SK-N-SH treated with all-trans-retinoic acid at 6 μM for 48 hours (cell line): ENCODE measurements around the gene DNAJB4.

ENCODE experiments used
- ARNTL ChIP-seq: fragments of 450-650 bp; formaldehyde crosslinking; IDR thresholded peaks from 2 replicates; pipeline ENCODE4 v1.5.0; 2020; ENCODE audit warnings: low read depth, mild to moderate bottlenecking, moderate library complexity, borderline replicate concordance
- BACH2 ChIP-seq: fragments of 250-450 bp; sonication (Bioruptor Pico); IDR thresholded peaks from 2 replicates; pipeline ENCODE4 v1.9.0; 2021; ENCODE audit warnings: mild to moderate bottlenecking, borderline replicate concordance
- GLIS3 ChIP-seq: fragments of 250-450 bp; sonication (Bioruptor Pico); IDR thresholded peaks from 2 replicates; pipeline ENCODE4 v1.5.0; 2020; ENCODE audit warnings: mild to moderate bottlenecking, moderate library complexity
- ISL1 ChIP-seq: fragments of 250-450 bp; sonication (Bioruptor Pico); IDR thresholded peaks from 2 replicates; pipeline ENCODE4 v2.1.2; 2022; ENCODE audit warnings: mild to moderate bottlenecking, moderate library complexity
- POU6F1 ChIP-seq: fragments of 250-450 bp; sonication (Bioruptor Pico); IDR thresholded peaks from 2 replicates; pipeline ENCODE4 v1.8.0; 2021; ENCODE audit warnings: low read depth, mild to moderate bottlenecking, moderate library complexity, borderline replicate concordance
- PPARA ChIP-seq: fragments of 250-450 bp; sonication (Bioruptor Pico); IDR thresholded peaks from 2 replicates; pipeline ENCODE4 v1.5.0; 2020; ENCODE audit warnings: mild to moderate bottlenecking, borderline replicate concordance
- RARB ChIP-seq: fragments of 250-450 bp; sonication (Bioruptor Pico); IDR thresholded peaks from 2 replicates; pipeline ENCODE4 v1.8.0; 2021; ENCODE audit warnings: mild to moderate bottlenecking, moderate library complexity
- SNAI2 ChIP-seq: fragments of 250-450 bp; sonication (Bioruptor Pico); IDR thresholded peaks from 2 replicates; pipeline ENCODE4 v1.5.0; 2020; ENCODE audit warnings: mild to moderate bottlenecking, moderate library complexity
- ZFP3 ChIP-seq: fragments of 250-450 bp; sonication (Bioruptor Pico); IDR thresholded peaks from 2 replicates; pipeline ENCODE4 v1.5.0; 2020; ENCODE audit warnings: mild to moderate bottlenecking, moderate library complexity
- ZFP30 ChIP-seq: fragments of 450-650 bp; formaldehyde crosslinking; IDR thresholded peaks from 2 replicates; pipeline ENCODE4 v1.5.0; 2022; ENCODE audit warnings: mild to moderate bottlenecking, moderate library complexity
- ZNF565 ChIP-seq: fragments of 450-650 bp; formaldehyde crosslinking; conservative IDR thresholded peaks from 2 replicates; pipeline ENCODE4 v1.5.0; 2020; ENCODE audit warnings: low read depth, mild to moderate bottlenecking, moderate library complexity
- TF ChIP-seq, protein P1 (sequence below): fragments of 250-450 bp; sonication (Bioruptor Pico); IDR thresholded peaks from 2 replicates; pipeline ENCODE4 v1.5.0; 2020; ENCODE audit warnings: mild to moderate bottlenecking, moderate library complexity
- TF ChIP-seq, protein P2 (sequence below): fragments of 250-450 bp; sonication (Bioruptor Pico); IDR thresholded peaks from 2 replicates; pipeline ENCODE4 v1.8.0; 2020; ENCODE audit warnings: mild to moderate bottlenecking, moderate library complexity, borderline replicate concordance

DNA sequence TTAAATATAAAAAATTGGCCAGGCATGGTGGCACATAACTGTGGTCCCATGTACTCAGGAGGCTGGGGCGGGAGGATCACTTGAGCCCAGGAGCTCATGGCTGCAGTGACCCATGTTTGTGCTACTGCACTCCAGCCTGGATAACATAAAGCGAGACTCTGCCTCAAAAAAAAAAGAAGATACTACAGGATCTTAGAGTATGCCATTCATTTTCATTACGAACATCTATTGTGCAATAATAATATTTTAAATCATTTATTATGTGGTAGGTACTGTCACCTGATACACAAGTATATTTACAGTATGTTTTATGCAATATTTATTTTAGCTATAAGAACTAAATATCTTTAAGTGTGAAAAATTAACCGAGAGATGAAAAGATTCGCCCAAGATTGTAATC is 31.7 kb downstream of the DNAJB4 start:
- TF ChIP-seq PPARA (CRISPR knock-in tag) = no peak
- TF ChIP-seq, protein P1, sequence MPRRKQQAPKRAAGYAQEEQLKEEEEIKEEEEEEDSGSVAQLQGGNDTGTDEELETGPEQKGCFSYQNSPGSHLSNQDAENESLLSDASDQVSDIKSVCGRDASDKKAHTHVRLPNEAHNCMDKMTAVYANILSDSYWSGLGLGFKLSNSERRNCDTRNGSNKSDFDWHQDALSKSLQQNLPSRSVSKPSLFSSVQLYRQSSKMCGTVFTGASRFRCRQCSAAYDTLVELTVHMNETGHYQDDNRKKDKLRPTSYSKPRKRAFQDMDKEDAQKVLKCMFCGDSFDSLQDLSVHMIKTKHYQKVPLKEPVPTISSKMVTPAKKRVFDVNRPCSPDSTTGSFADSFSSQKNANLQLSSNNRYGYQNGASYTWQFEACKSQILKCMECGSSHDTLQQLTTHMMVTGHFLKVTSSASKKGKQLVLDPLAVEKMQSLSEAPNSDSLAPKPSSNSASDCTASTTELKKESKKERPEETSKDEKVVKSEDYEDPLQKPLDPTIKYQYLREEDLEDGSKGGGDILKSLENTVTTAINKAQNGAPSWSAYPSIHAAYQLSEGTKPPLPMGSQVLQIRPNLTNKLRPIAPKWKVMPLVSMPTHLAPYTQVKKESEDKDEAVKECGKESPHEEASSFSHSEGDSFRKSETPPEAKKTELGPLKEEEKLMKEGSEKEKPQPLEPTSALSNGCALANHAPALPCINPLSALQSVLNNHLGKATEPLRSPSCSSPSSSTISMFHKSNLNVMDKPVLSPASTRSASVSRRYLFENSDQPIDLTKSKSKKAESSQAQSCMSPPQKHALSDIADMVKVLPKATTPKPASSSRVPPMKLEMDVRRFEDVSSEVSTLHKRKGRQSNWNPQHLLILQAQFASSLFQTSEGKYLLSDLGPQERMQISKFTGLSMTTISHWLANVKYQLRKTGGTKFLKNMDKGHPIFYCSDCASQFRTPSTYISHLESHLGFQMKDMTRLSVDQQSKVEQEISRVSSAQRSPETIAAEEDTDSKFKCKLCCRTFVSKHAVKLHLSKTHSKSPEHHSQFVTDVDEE = no peak
- no peak for TF ChIP-seq SNAI2 (CRISPR knock-in tag)
- TF ChIP-seq ZNF565 (CRISPR knock-in tag) = no peak
- TF ChIP-seq GLIS3 (CRISPR knock-in tag) = no peak
- TF ChIP-seq BACH2 (CRISPR knock-in tag) = no peak
- TF ChIP-seq ZFP30 (CRISPR knock-in tag) = no peak
- no peak for TF ChIP-seq RARB (CRISPR knock-in tag)
- no peak for TF ChIP-seq ISL1 (CRISPR knock-in tag)
- TF ChIP-seq ARNTL (CRISPR knock-in tag) = no peak
- TF ChIP-seq, protein P2, sequence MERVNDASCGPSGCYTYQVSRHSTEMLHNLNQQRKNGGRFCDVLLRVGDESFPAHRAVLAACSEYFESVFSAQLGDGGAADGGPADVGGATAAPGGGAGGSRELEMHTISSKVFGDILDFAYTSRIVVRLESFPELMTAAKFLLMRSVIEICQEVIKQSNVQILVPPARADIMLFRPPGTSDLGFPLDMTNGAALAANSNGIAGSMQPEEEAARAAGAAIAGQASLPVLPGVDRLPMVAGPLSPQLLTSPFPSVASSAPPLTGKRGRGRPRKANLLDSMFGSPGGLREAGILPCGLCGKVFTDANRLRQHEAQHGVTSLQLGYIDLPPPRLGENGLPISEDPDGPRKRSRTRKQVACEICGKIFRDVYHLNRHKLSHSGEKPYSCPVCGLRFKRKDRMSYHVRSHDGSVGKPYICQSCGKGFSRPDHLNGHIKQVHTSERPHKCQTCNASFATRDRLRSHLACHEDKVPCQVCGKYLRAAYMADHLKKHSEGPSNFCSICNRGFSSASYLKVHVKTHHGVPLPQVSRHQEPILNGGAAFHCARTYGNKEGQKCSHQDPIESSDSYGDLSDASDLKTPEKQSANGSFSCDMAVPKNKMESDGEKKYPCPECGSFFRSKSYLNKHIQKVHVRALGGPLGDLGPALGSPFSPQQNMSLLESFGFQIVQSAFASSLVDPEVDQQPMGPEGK = no peak
- TF ChIP-seq ZFP3 = no peak
- TF ChIP-seq POU6F1 (CRISPR knock-in tag) = no peak
